Heart left ventricle (tissue), 16 donors: ENCODE data around the gene BCAR3. TPM values are rescaled to one million over a fixed set of nuclear protein-coding genes. Genes with fewer than 3 reads are reported as not detected.

Experiments
- ATAC-seq, 4 donors: fragments of 200-7000 bp; cut with Tn5 transposase; one replicate each; pipeline ENCODE4 v1.9.1; 2020 to 2022; ENCODE audit warnings: moderate library complexity in 4 of 4, mild to moderate bottlenecking in 3 of 4, moderate number of reproducible peaks in 1 of 4
- DNase-seq, 5 donors: peaks; one replicate each; pipeline ENCODE4 v3.0.0-alpha.2; 2020
- H3K27ac ChIP-seq, 12 donors: fragments of 200-600 bp; sonication (generic) in 4 of 12; one replicate each; pipeline versions ENCODE4 v1.5.0 to v1.8.0; 2016 to 2022; ENCODE audit warnings: mild to moderate bottlenecking in 2 of 12
- H3K27me3 ChIP-seq, 9 donors: fragments of 200-600 bp; sonication (generic) in 2 of 9; one replicate each; pipeline versions ENCODE4 v1.5.1 to v1.8.0; 2016 to 2022; ENCODE audit warnings: mild to moderate bottlenecking in 3 of 9
- H3K36me3 ChIP-seq, 9 donors: fragments of 200-600 bp; sonication (generic) in 2 of 9; one replicate each; pipeline versions ENCODE4 v1.5.0 to v1.8.0; 2018 to 2022; ENCODE audit warnings: mild to moderate bottlenecking in 2 of 9
- H3K4me1 ChIP-seq, 12 donors: fragments of 200-600 bp; sonication (generic) in 4 of 12; one replicate each; pipeline versions ENCODE4 v1.5.0 to v1.8.0; 2016 to 2022; ENCODE audit warnings: mild to moderate bottlenecking in 3 of 12
- H3K4me3 ChIP-seq, 12 donors: fragments of 200-600 bp; sonication (generic) in 4 of 12; one replicate each; pipeline versions ENCODE4 v1.5.0 to v1.8.0; 2017 to 2022; ENCODE audit warnings: mild to moderate bottlenecking in 9 of 12, moderate library complexity in 4 of 12
- H3K9me3 ChIP-seq, 12 donors: fragments of 200-600 bp; sonication (generic) in 4 of 12; one replicate each; pipeline versions ENCODE4 v1.5.0 to v1.8.0; 2016 to 2022; ENCODE audit warnings: mild to moderate bottlenecking in 1 of 12
- CTCF ChIP-seq, 12 donors: fragments of 200-600 bp; sonication (generic) in 4 of 12; IDR thresholded peaks; one replicate each; pipeline versions ENCODE4 v1.5.0 to v1.8.0; 2018 to 2022; ENCODE audit warnings: antibody characterized with exemption in 12 of 12, mild to moderate bottlenecking in 5 of 12
- POLR2A ChIP-seq, 2 donors: fragments of 450-650 bp; IDR thresholded peaks; one replicate each; pipeline ENCODE4 v1.6.1; 2017; ENCODE audit warnings: antibody characterized with exemption in 2 of 2, mild to moderate bottlenecking in 2 of 2, moderate library complexity in 2 of 2
- WGBS, 4 donors: extraction: QIAGEN DNeasy Blood & Tissue Kit in 2 of 4; methylation state at CpG; one replicate each; pipeline versions ENCODE4 v1.1.5 to v1.1.7; 2013 to 2018; 5-methylcytosine and 5-hydroxymethylcytosine counted together
- intact Hi-C, 10 donors: fragments of 100-400 bp; cut with DNase I; formaldehyde crosslinking; loops; one replicate each; pipeline versions ENCODE4 v1.11.1 to v1.14.2; 2022
- polyA plus RNA-seq, 2 donors: library from polyadenylated mRNA; stranded (reverse); fragments of 200-250 nt; gene quantifications; one replicate each; pipeline ENCODE4 v1.2.3, GENCODE V29; 2013
- total RNA-seq, 9 donors: library from RNA; depleted of rRNA in 2 of 9; stranded (reverse); fragments of >200 nt in 2 of 9; fragmentation: NEBNext Ultra II Directional in 3 of 9; extraction: Animal tissue kit (Norgen Biotek cat#: 25700) in 3 of 9; gene quantifications; one replicate each; pipeline versions ENCODE4 v1.1.0 to v1.2.4, GENCODE V29; 2016 to 2023
- donor health status: ischemic (EF 13 %, LVEDD 7.1; RV severe dilation, severe dysfunction).
- donor health status: healthy with polysubstance abuse.
- donor health status: DM: no; HTN: yes; CAD: no.
- donor health status: DM: no; HTN: no; CAD: no.
- donor health status: ischemic (EF 25% LVEDD 6.9; RV normal size, moderate dysfunction).
- donor health status: ischemic (EF 25% LVEDD 5.7; RV mildly dilated, moderate dysfunction).
- donor health status: healthy.
- donor health status: DM: yes; HTN: yes; CAD: no.
- donor health status: ischemic (EF 35%, LVEDD 5.7; RV mildly dilated, moderate dysfunction).
- donor health status: nonischemic (EF 11% LVEDD 7.7; RV severe dilation, severe dysfunction).
- donor health status: DM: yes; HTN: yes; CAD: no.
- donor health status: PGD.
- donor health status: ischemic (EF 29% LVEDD 5.4; RV normal size, mild dysfunction).
- donor health status: nonischemic (EF 23%, LVEDD 6.1; RV moderate dilation, normal function).

BCAR3 gene
- total and polyA plus RNA-seq, 11 donors = 6.4 to 25.0 (median 12.9) TPM

- ATAC-seq (peak; percentile 76 to 90 (median 77)), DNase-seq (peak in 4 of 5 donors; percentile 39 to 81 (median 60))
- no peak overlapping the region for H3K4me3 ChIP-seq
- peak overlapping the region in 10 of 12 donors; percentile 8 to 50 (median 39) for H3K27ac ChIP-seq
- H3K27me3 ChIP-seq = no peaks in the 10 kb centered on the region
- TF ChIP-seq CTCF (IDR thresholded peaks at IDR 0.05) (no peak), POLR2A (IDR thresholded peaks at IDR 0.05) (no peak)
- H3K36me3 ChIP-seq = no peaks in the 10 kb centered on the region
- no peaks in the 10 kb centered on the region for H3K9me3 ChIP-seq
- intact Hi-C loops = no loop called here
- peaks cover 0 to 94% (median 73%) of the 10 kb centered on the region in 12 donors for H3K4me1 ChIP-seq
- WGBS, 4 donors = 8 to 19% (median 17%) methylated on average over 6 of the region's 6 CpGs
Measured at GRCh38 chr1:93597709-93598108, 83.9 kb downstream of the BCAR3 start.

- DNase-seq (no peak), ATAC-seq (no peak)
- no peak for TF ChIP-seq POLR2A (IDR thresholded peaks at IDR 0.05)
- no peak for TF ChIP-seq CTCF (IDR thresholded peaks at IDR 0.05)
- no peaks in the 10 kb centered on the region for H3K27me3 ChIP-seq
- peak overlapping the region in 3 of 12 donors; percentile 6 to 8 (median 7) for H3K27ac ChIP-seq
- 77 to 93% (median 85%) methylated on average over 4 of the region's 4 CpGs for WGBS, 4 donors
- H3K9me3 ChIP-seq = no peaks in the 10 kb centered on the region
- intact Hi-C loops = no loop called here
- H3K4me3 ChIP-seq = no peak overlapping the region
- peaks cover 0 to 100% (median 82%) of the 10 kb centered on the region in 12 donors for H3K4me1 ChIP-seq
- H3K36me3 ChIP-seq = peaks cover 0 to 7% (median 4%) of the 10 kb centered on the region in 9 donors
Measured at GRCh38 chr1:93596329-93597089, 85.1 kb downstream of the BCAR3 start.

GRCh38 chr1:93595743-93596142 is 85.9 kb downstream of the BCAR3 start:
- Histone ChIP-seq H3K4me3 (no peak overlapping the region), H3K36me3 (peaks cover 0 to 14% (median 7%) of the 10 kb centered on the region in 9 donors), H3K9me3 (no peaks in the 10 kb centered on the region), H3K4me1 (peaks cover 0 to 94% (median 79%) of the 10 kb centered on the region in 12 donors), H3K27ac (peak overlapping the region in 1 of 12 donors; percentile 0), H3K27me3 (no peaks in the 10 kb centered on the region)
- 72 to 84% (median 77%) methylated on average over 4 of the region's 4 CpGs for WGBS, 4 donors
- no peak for ATAC-seq
- DNase-seq = no peak
- TF ChIP-seq POLR2A (IDR thresholded peaks at IDR 0.05) (no peak), CTCF (IDR thresholded peaks at IDR 0.05) (no peak)
- intact Hi-C loops = no loop called here

- no peak overlapping the region for H3K4me3 ChIP-seq
- no peak for TF ChIP-seq CTCF (IDR thresholded peaks at IDR 0.05)
- TF ChIP-seq POLR2A (IDR thresholded peaks at IDR 0.05) = no peak
- WGBS, 4 donors = 45 to 81% (median 62%) methylated on average over 2 of the region's 2 CpGs
- DNase-seq (no peak), ATAC-seq (peak in 1 of 4 donors; percentile 44)
- peaks cover 0 to 90% (median 75%) of the 10 kb centered on the region in 12 donors for H3K4me1 ChIP-seq
- peaks cover 0 to 19% (median 7%) of the 10 kb centered on the region in 9 donors for H3K36me3 ChIP-seq
- no peaks in the 10 kb centered on the region for H3K9me3 ChIP-seq
- H3K27ac ChIP-seq = peak overlapping the region in 1 of 12 donors; percentile 7
- intact Hi-C loops = no loop called here
- no peaks in the 10 kb centered on the region for H3K27me3 ChIP-seq
Measured at GRCh38 chr1:93595266-93595665, 86.4 kb downstream of the BCAR3 start.
